ENCODE measurements around the gene ADCY7. TPM values are rescaled to one million over a fixed set of nuclear protein-coding genes. Genes with fewer than 3 reads are reported as not detected.

ADCY7 gene
- total and polyA plus RNA-seq, 9 donors = 10.2 to 78.9 (median 36.4) TPM

DNA sequence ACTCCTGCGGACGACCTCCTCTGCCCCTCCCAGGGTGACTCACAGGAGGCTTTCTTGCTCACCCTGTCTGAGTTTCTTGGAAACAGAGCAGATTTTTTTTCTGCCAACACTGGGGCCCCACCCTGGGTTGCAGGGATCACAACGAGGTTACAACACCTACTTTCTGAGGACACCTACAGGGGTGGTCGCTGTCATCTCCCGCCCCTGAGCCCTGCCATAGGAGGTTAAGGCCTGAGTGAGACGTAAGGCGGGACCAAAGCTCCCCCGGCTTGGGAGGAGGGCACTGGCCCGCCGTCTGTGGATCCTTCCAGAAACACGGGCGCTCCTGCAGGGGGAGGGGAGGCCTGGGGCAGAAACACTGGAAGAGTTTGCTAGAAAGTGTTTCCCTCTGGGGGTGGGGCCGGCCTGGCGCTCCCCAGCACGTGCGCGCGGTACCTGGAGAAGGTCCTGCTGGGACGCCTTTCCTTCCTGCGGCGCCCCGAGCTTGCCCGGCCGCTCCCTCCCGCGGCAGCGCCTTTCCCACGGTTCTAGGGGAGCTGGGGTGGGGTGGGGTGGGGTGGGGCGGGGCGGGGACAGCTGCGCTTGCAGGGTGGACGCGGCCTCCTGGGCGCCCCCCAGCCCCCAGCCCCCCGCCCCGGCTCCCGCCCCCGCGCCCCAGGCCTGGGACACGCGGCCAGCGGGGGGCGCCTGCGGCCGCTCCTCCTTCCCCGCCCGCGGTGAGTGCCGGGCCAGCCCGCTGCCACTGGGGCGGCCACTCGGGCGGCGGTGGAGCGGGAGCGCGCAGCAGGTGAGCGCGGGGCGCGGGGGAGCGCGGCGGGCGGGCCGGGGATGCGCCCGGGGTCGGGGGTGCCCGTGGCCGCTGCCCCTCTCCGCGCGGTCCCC, 20.7 kb upstream of the ADCY7 start:
- H3K4me3 ChIP-seq = peak overlapping the region; percentile 43
- no peaks in the 10 kb centered on the region for H3K36me3 ChIP-seq
- H3K9me3 ChIP-seq = no peaks in the 10 kb centered on the region
- intact Hi-C loops (cut with DNase I) = loop anchor here in 1 of 4 donors (10.0 kb wide), 1 partner anchor 109 kb away; no protein-coding TSS in a partner anchor
- peak; percentile 60 to 75 (median 70) for DNase-seq
- H3K27me3 ChIP-seq = no peaks in the 10 kb centered on the region
- TF ChIP-seq EP300 (IDR thresholded peaks at IDR 0.05) = no peak
- TF ChIP-seq, protein P1, sequence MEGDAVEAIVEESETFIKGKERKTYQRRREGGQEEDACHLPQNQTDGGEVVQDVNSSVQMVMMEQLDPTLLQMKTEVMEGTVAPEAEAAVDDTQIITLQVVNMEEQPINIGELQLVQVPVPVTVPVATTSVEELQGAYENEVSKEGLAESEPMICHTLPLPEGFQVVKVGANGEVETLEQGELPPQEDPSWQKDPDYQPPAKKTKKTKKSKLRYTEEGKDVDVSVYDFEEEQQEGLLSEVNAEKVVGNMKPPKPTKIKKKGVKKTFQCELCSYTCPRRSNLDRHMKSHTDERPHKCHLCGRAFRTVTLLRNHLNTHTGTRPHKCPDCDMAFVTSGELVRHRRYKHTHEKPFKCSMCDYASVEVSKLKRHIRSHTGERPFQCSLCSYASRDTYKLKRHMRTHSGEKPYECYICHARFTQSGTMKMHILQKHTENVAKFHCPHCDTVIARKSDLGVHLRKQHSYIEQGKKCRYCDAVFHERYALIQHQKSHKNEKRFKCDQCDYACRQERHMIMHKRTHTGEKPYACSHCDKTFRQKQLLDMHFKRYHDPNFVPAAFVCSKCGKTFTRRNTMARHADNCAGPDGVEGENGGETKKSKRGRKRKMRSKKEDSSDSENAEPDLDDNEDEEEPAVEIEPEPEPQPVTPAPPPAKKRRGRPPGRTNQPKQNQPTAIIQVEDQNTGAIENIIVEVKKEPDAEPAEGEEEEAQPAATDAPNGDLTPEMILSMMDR (IDR thresholded peaks at IDR 0.05) = no peak
- no peak for TF ChIP-seq POLR2A (IDR thresholded peaks at IDR 0.05)
- H3K4me1 ChIP-seq (ENCODE audit: insufficient read depth) = peaks cover 14% of the 10 kb centered on the region
- H3K27ac ChIP-seq = peak overlapping the region; percentile 65 to 79
- 1 to 4% (median 1%) methylated on average over 5 to 72 of the region's 74 CpGs for WGBS, 3 donors

DNA sequence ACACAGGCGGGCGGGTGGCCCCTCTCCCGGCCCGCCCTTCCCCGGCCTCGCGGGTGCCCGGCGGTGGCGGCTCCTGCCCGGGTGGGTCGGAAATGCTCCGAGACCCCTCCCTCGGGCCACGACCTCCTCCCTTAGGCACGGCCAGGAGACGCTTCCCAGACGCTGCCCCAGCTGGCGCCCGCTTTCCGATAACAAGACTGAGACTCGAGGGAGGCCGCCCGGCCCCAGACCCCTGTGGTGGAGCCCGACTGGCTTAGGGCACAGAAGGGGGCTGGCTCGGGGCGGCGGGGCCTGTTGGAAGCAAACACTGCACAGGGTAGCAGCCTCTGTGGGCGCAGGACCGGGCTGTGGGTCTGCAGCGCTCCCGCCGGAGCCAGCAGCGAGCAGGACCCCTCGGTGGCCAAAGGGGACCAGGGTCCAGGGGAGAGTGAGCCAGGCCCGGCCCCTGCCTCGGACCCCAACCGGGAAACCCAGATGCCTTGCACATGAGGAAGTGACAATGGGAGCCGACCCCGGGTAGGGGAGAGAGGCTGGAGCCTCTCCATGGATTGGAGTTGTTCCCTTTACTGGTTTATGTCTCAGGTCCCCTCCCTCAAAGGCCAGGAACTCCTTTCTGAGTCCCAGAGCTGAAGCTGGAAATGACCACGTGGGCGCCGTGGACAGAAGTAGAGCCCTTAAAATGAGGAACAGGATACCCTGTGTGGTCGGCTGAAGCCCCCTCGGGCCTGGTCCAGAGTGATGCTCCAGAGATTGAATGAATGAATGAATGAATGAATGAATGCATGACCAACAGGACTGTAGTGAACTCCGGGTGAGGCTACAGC, 19.8 kb upstream of the ADCY7 start:
- peak overlapping the region; percentile 43 for H3K4me3 ChIP-seq
- H3K9me3 ChIP-seq = no peaks in the 10 kb centered on the region
- intact Hi-C loops (cut with DNase I) = loop anchor here in 1 of 4 donors (10.0 kb wide), 1 partner anchor 108 kb away; no protein-coding TSS in a partner anchor
- no peaks in the 10 kb centered on the region for H3K27me3 ChIP-seq
- peak overlapping the region; percentile 65 to 79 for H3K27ac ChIP-seq
- H3K4me1 ChIP-seq (ENCODE audit: insufficient read depth) = peaks cover 10% of the 10 kb centered on the region
- 13 to 21% (median 17%) methylated on average over 21 to 46 of the region's 46 CpGs for WGBS, 3 donors
- TF ChIP-seq EP300 (IDR thresholded peaks at IDR 0.05) (no peak), POLR2A (IDR thresholded peaks at IDR 0.05) (no peak)
- TF ChIP-seq, protein P1 (IDR thresholded peaks at IDR 0.05) = no peak
- DNase-seq = peak in 2 of 5 donors; percentile 63 to 64
- H3K36me3 ChIP-seq = no peaks in the 10 kb centered on the region

DNA sequence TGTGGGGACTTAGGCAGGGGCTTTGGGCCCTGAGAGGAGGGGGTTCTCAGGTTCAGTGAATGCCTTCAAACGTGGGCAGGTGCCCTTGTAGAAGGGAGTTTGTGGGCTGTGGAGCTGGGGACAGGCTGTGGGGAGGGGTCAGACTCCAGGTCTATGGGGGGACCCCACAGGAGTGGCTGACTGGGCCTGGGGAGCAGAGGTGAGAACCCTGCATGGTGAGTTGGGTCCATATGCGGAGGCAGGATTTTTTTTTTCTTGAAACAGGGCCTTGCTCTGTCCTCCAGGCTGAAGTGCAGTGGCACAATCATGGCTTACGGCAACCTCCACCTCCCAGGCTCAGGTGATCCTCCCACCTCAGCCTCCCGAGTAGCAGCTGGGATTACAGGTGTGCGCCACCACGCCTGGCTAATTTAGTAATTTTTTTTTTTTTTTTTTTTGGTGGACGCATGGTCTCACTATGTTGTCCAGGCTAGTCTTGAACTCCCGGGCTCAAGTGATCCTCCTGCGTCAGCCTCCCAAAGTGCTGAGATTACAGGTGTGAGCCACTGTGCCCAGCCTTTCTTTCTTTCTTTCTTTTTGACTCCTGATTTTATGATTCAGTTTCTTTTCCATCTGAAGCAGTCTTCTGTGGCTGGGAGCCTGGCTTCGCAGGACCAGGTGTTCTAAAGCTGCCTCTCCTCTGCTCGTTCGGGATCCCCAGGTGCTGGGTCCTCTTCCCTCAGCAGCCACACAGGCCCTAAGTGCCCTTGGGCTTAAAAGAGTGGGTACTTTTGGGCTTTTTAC, 19.0 kb upstream of the ADCY7 start:
- TF ChIP-seq, protein P1 (IDR thresholded peaks at IDR 0.05) = no peak
- TF ChIP-seq EP300 (IDR thresholded peaks at IDR 0.05) = no peak
- TF ChIP-seq POLR2A (IDR thresholded peaks at IDR 0.05) = no peak
- peak overlapping the region in 1 of 2 donors; percentile 79 for H3K27ac ChIP-seq
- no peak for DNase-seq

More for the DNA sequence above, 19.0 kb upstream of the ADCY7 start:
- Histone ChIP-seq H3K36me3 (no peaks in the 10 kb centered on the region), H3K9me3 (no peaks in the 10 kb centered on the region), H3K27me3 (no peaks in the 10 kb centered on the region), H3K4me3 (no peak overlapping the region), H3K4me1 (ENCODE audit: insufficient read depth) (peaks cover 13% of the 10 kb centered on the region)
- 96% methylated on average over 12 of the region's 12 CpGs for WGBS, 3 donors
- intact Hi-C loops (cut with DNase I) = loop anchor here in 1 of 4 donors (10.0 kb wide), 1 partner anchor 107 kb away; no protein-coding TSS in a partner anchor

Data from ovary (tissue), 9 donors.